Right ventricle myocardium superior (tissue), 1 donor: ENCODE data around the gene CADPS. TPM values are rescaled to one million over a fixed set of nuclear protein-coding genes. Genes with fewer than 3 reads are reported as not detected.

Experiments
- ATAC-seq: fragments of 200-7000 bp; cut with Tn5 transposase; one replicate; pipeline ENCODE4 v1.9.1; 2020; ENCODE audit warnings: mild to moderate bottlenecking; ENCODE audit not compliant: poor library complexity
- DNase-seq: peaks from one replicate; pipeline ENCODE4 v3.0.0-alpha.2; 2020
- intact Hi-C: fragments of 100-400 bp; cut with DNase I; formaldehyde crosslinking; loops from one replicate; pipeline ENCODE4 v1.11.2; 2022
- total RNA-seq: library from RNA; stranded (reverse); fragmentation: NEBNext Ultra II Directional; extraction: Animal tissue kit (Norgen Biotek cat#: 25700); gene quantifications from one replicate; pipeline ENCODE4 v1.2.1, GENCODE V29; 2021
- donor health status: DM: no; HTN: yes; CAD: no; lungs with severe emphysema.

The CADPS gene
- total RNA-seq, 1 donor from 2014 or later: 11.3 TPM

DNA sequence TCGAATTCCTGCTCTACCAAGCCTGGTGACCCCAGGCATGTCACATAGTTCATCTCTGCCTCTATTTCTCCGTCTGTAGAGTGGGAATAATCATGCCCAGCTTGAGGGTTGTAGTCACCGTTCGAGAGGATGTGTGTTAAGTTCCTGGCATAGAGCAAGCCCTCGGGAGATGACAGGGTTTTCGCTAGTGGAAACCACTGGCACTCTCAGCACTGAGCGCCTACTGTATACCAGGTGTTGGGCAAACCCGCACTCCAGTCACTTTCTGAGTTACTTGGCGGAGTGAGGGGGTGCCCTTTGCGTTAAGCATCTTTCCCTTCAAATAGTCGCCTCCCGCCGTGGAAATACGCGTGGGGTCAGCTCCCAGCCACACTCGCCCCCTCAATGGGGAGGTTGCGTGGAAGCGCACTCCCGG lies 506.9 kb downstream of the CADPS start:
- intact Hi-C loops: no loop called here
- ATAC-seq (no peak), DNase-seq (no peak)

DNA sequence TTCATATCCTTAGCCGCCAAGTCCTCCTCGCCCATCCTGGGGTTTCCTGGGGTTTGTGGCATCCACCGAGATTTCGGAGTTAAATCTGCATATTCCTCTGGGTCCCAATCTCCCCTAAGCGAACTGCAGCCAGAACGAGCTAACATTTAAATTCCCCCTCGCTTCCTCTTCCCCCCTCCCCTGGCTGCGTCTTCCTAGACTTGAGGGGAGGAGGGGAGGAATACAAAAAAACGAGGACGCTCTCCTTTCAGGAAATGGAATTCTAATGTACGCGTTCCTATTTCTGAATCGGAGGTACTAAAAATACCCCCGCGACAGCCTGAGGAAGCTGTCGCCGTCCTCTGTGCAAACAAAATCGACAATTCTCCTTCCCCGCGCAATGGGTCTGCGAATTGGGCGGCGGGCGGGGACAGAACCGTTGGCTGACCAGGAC lies 507.4 kb downstream of the CADPS start:
- intact Hi-C loops: no loop called here
- ATAC-seq: no peak
- DNase-seq: no peak

DNA sequence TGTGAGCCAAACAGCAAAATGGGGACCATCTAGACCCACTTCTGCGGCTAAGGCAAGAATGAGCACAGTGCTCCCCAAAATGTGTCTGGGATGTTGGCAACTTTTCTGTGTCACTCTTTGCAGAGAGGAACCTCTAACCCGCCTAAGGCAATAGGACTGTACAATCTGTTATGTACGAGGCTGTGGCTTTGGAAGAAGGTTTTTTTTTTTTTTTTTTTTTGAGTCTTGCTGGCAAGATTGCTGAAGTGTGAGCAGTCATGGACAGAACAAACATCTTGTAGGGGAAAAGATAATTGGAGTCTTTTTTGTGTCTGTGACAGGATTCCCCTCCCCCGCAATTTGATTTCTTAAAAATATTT lies 509.1 kb downstream of the CADPS start:
- ATAC-seq (no peak), DNase-seq (no peak)
- intact Hi-C loops: no loop called here

DNA sequence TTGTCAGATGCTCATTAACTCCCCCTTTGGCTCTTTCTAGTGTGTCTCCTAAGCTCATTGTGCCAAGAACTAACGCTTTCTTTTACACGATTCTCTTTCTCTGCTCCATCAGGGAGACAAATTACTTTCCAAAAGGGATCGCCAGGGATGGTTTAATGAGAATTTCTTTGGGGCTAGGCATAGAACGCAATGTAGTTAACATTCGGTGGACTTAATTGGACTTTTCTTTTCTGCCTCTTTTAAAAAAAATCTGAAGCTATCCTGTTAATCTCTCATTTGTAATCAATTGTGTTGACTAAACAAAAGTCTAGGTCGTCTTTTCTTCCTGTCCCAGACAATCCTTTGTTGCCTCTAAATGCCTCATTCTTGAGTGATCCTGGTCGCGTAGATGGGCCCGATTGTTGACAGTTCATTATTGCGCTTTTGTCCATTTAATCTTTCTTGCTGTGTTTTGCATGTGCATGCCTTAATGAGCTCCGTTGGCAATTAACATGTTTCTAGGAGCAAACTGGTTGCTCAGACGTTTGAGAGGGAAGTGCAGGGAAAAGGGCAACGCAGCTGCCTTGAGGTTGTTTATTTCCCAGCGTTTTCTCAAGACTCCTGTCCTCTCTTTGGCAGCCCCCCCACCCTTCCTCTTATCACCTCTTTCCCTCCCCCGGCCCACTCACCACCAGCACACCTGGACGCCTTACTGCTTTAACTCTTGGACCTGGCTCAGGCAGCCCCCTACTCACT lies 509.7 kb downstream of the CADPS start:
- no peak for DNase-seq
- no peak for ATAC-seq
- intact Hi-C loops: no loop called here

DNA sequence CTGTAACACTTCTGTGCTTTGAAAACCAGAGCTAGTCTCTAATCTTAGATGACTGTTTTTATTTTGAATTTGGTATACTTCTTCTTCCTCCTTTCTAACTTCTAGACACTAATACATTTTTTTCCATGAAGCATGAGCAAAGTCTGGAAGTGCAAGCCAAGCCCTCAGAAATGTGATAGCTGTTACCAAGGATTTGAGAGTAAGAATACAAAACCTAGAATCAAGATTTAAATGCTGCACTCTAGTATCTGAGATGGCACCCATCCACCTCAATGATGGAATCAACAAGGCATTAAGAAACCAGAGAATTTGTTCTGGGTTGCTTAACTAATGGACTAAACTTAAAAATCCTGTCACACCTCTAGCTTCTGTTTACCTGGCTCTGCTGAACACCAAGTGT lies 511.0 kb downstream of the CADPS start:
- no peak for ATAC-seq
- intact Hi-C loops: no loop called here

DNA sequence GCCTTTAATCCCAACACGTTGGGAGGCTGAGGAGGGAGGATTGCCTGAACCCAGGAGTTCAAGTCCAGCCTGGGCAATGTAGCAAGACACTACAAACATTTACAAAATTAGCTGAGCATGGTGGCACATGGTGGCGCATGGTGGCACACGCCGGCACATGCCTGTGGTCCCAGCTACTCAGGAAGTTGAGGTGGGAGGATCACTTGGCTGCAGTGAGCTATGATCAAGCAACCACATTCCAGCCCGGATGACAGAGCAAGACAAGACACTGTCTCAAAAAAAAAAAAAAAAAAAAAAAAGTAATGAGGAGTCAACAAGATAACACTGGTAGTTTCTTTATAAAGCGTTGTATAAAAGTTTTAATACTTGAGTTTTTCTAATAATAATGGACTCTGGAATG lies 511.9 kb downstream of the CADPS start:
- intact Hi-C loops: no loop called here
- no peak for ATAC-seq
- no peak for DNase-seq

More for the DNA sequence above, 511.0 kb downstream of the CADPS start:
- DNase-seq: no peak

DNA sequence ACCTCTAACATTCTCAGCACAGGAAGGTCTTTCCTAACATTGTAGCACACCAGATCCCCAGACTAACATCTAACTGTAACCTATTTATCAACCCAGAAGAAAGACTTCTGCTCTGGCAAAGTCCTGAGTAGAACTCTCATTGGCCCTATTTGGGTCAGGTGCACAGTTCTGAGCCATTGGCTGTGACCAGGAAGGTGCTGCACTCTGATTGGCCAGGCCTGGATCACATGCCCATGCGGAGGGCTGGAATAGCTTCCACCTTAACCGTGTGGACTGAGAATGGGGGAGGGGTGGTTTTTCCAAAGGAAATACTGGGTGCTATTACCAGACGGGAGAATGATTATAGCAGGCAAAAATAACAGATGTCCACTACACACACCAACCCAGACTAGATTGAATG lies 513.4 kb downstream of the CADPS start:
- intact Hi-C loops: no loop called here
- DNase-seq: no peak
- ATAC-seq: no peak

DNA sequence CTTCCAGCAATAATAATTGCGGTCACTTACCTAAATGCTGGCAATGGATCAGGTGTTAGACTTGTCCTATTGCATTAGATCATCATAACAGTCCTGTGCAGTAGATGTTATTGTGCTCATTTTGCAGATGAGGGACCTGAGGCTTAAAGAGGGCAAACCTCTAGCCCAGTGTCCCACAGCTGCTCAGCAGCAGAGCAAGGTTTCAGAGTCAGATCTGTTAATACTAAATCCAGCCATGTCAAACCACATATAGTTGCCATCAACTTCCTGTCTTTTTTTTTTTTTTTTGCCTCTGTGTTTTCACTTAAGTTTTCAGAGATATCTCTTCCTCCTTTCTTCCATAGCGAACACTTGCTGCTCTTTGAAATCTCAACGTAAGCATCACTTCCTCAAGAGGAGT lies 514.0 kb downstream of the CADPS start:
- DNase-seq (no peak), ATAC-seq (no peak)
- intact Hi-C loops: no loop called here

DNA sequence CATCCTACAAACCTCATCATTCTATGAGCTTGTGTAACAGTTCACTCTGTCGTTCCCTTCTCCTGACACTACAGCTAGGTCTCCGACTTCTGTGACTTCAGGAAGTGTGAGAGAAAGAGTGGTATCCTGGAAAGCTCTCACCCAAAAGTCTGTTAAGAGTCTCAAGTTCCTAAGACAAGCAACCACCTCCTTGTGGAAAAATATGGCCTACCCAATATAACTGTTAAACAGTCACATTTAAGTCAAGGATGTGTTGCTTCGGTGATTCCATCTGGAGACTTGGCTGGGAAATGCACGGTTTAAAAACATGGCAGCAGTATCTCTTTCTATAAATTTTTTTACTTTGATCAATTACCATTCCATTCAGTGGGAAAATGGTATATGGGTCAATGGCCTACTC lies 515.7 kb downstream of the CADPS start:
- intact Hi-C loops: no loop called here
- no peak for DNase-seq
- no peak for ATAC-seq

DNA sequence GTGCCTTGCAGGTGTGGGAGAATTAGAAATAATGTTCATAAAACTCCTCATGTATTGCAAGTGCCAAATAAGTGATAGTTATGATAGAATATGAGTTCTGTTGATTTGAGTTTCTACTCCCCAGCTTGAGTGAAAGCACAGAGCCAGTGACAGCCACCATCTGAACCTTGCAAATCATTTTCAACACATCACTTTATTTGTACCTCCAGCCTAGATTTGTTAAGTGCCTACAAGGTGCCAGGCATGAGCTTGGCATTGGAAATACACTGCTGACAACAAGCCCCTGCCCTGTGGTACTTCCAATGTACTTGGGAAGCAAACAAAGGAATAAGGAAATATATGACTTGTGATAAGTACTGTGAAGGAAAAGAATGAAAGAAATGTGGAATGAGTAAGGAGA lies 518.9 kb downstream of the CADPS start:
- intact Hi-C loops: no loop called here
- DNase-seq (no peak), ATAC-seq (no peak)

DNA sequence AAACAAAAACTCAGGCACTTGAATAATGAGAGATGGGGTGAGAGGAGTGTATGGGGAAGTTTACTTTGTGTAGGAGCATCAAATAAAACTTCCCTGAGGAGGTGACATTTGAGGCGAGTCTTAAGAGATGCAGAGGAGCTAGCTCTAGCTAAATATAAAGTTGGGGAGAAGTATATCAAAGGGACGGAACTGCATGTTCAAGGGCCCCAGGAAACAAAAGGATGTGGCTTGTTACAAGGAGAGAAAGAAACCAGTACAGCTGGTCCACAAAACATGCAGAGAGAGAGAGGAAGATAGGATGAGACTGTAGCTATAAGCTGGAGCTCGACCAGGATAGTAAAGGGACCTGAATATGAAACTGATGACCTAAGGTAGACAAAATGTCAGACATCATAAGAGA lies 519.5 kb downstream of the CADPS start:
- DNase-seq: no peak
- ATAC-seq: no peak
- intact Hi-C loops: no loop called here
